Measurements from ENCODE around the gene CFAP45. TPM values are rescaled to one million over a fixed set of nuclear protein-coding genes. Genes with fewer than 3 reads are reported as not detected.

Gene CFAP45
- total RNA-seq, 4 donors from 2014 or later, result 0.97 to 3.6 (median 1.8) TPM; not detected in 1

DNA sequence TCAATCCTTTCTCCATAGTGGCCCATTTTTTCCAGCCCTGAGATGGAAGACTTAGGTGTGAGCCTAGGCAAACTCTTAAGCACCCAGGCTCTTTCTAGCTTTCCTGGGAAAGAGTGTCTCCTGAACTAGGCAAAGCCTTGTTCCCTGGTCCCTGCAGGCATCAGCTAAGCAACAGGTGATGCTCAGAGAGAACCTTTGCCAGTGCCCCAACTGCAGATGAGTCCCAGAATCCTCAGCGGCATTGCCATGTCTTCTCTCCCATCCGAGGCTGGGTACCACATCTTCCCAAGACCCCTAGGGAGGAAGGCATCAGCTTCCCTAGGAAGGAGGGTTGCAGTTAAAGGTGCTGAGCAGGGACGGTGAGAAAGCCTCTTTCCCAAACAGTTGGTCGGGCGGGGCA, 29.3 kb downstream of the CFAP45 start:
- H3K4me1 ChIP-seq, result peaks cover 0 to 7% of the 10 kb centered on the region in 2 donors
- no peak overlapping the region for H3K4me3 ChIP-seq
- H3K36me3 ChIP-seq, result no peaks in the 10 kb centered on the region
- no peak overlapping the region for H3K27ac ChIP-seq
- intact Hi-C loops (cut with DNase I; ENCODE audit: low total_unique reads), result no loop called here
- DNase-seq, result no peak
- no peaks in the 10 kb centered on the region for H3K27me3 ChIP-seq
- no peaks in the 10 kb centered on the region for H3K9me3 ChIP-seq
- no peak for TF ChIP-seq CTCF (IDR thresholded peaks at IDR 0.05)
- no peak for TF ChIP-seq POLR2A (IDR thresholded peaks at IDR 0.05)

DNA sequence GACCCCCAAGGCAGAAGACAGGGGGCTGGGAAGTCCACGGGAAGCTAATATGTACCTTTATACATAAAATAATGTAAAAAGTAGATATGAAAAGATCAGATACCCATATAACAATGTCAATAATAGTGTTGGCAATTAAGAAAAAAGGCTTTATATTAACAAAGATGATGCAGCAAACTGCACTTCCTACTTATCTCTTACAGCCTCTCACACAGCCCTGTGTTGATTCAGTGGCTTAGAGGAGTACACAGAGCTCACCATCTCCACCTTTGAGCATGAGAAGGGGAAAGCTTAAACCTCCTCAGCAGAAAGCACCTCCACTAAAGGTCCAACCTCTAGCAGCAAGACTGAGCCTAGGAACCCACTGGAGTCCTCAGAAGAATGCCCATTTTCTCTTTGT, 30.4 kb downstream of the CFAP45 start:
- peaks cover 0 to 7% of the 10 kb centered on the region in 2 donors for H3K4me1 ChIP-seq
- no peak for DNase-seq
- H3K27me3 ChIP-seq, result no peaks in the 10 kb centered on the region
- H3K27ac ChIP-seq, result peak overlapping the region in 1 of 2 donors; percentile 67
- no peak for TF ChIP-seq CTCF (IDR thresholded peaks at IDR 0.05)
- no peak for TF ChIP-seq POLR2A (IDR thresholded peaks at IDR 0.05)
- H3K36me3 ChIP-seq, result no peaks in the 10 kb centered on the region
- H3K9me3 ChIP-seq, result no peaks in the 10 kb centered on the region
- intact Hi-C loops (cut with DNase I; ENCODE audit: low total_unique reads), result no loop called here
- H3K4me3 ChIP-seq, result no peak overlapping the region

DNA sequence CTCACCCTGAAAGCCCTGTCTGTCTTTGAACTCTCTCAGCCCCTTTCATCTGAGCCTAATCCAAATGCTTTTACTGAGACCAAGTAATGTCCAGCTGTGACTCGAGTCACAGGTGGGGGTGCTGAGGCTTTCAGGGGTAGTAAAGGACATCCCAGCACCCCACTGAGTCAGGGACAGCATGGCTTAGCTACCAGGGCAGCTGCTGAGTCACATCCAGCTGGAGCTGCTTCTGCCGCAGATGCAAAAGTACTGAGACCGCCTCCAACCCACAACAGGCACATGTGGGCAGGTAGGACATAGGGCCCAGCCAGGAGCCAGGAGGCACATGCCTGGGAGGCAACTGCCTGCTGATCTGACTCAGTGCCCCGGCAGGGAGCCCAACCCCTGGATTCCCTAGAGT, 30.8 kb downstream of the CFAP45 start:
- Histone ChIP-seq H3K27ac (peak overlapping the region in 1 of 2 donors; percentile 67), H3K27me3 (no peaks in the 10 kb centered on the region), H3K36me3 (no peaks in the 10 kb centered on the region), H3K4me3 (no peak overlapping the region), H3K9me3 (no peaks in the 10 kb centered on the region), H3K4me1 (peaks cover 0 to 7% of the 10 kb centered on the region in 2 donors)
- TF ChIP-seq POLR2A (IDR thresholded peaks at IDR 0.05) (no peak), CTCF (IDR thresholded peaks at IDR 0.05) (no peak)
- intact Hi-C loops (cut with DNase I; ENCODE audit: low total_unique reads), result no loop called here
- DNase-seq, result no peak

DNA sequence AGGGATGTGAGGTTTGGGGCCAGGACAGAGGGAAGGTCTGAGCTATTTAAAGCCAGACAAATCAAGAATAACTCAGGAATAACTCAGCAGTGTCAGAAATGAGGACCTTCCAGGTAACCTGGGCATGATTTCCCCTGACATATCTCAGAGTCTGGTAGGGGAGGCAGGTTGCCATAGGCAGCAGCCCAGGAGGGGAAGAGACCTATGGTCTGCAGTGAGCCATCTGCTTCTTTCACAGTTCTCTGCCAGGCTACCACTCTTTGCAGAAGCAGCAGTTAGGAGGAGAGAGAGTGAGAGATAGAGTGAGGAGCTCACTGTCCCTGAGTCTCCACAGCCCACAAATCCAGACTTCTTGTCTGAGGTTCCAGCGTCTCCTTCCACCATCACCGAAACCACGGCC, 31.2 kb downstream of the CFAP45 start:
- Histone ChIP-seq H3K4me1 (peaks cover 0 to 7% of the 10 kb centered on the region in 2 donors), H3K9me3 (no peaks in the 10 kb centered on the region), H3K27me3 (no peaks in the 10 kb centered on the region), H3K4me3 (no peak overlapping the region), H3K27ac (peak overlapping the region in 1 of 2 donors; percentile 67), H3K36me3 (no peaks in the 10 kb centered on the region)
- intact Hi-C loops (cut with DNase I; ENCODE audit: low total_unique reads), result no loop called here
- DNase-seq, result no peak
- TF ChIP-seq CTCF (IDR thresholded peaks at IDR 0.05) (no peak), POLR2A (IDR thresholded peaks at IDR 0.05) (no peak)

GRCh38 chr1:159867664-159868026, 32.3 kb downstream of the CFAP45 start:
- H3K9me3 ChIP-seq, result no peaks in the 10 kb centered on the region
- H3K27ac ChIP-seq, result peak overlapping the region in 1 of 2 donors; percentile 67
- no peak overlapping the region for H3K4me3 ChIP-seq
- no peaks in the 10 kb centered on the region for H3K36me3 ChIP-seq
- H3K4me1 ChIP-seq, result peaks cover 0 to 7% of the 10 kb centered on the region in 2 donors
- no peaks in the 10 kb centered on the region for H3K27me3 ChIP-seq
- DNase-seq, result peak; percentile 54 to 64
- intact Hi-C loops (cut with DNase I; ENCODE audit: low total_unique reads), result no loop called here
- TF ChIP-seq POLR2A (IDR thresholded peaks at IDR 0.05) (no peak), CTCF (IDR thresholded peaks at IDR 0.05) (no peak)
